HG03196 (cell line): Measurements from ENCODE around the gene YWHAB.
"Not testable (repeated sequence)": the region's sequence is repeated elsewhere in the genome, so short reads cannot be mapped to it uniquely, and the experiment has no call there.

Source experiments
- ATAC-seq: cut with Tn5 transposase; IDR thresholded peaks from one replicate; pipeline ENCODE4 v1.9.1; 2021; ENCODE audit not compliant: unreplicated experiment

Gene YWHAB

DNA sequence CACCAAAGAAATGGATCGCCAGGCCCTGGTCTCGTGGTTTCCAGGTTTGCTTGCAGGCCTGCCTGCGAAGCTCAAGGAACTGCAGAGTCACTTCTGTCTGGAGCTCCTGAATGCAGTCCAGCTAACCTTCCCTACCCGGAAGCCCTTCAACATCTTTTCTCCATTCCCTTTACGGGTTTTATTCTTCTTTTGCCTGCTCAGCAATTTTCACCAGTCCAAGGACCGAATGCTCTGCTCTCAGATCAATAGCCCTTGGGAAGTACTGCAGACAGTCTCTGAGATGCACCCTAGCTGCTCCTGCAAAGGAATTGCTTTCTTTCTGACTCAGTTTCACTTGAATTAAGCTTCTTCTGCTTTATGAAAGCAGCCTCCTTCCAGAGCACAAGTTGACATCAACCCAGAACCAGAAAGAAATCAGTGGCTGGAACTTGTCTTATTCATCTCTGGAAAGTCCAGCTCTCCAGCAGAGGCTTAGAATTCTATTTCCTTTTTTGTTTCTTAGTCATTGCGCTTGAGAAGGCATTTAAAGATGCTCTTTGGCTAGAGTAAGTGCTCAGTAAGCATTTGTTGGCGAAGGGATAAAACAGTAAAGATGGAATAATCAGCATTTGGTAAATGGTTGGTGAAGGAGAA, 18.7 kb upstream of the YWHAB start:
- no peak for ATAC-seq

DNA sequence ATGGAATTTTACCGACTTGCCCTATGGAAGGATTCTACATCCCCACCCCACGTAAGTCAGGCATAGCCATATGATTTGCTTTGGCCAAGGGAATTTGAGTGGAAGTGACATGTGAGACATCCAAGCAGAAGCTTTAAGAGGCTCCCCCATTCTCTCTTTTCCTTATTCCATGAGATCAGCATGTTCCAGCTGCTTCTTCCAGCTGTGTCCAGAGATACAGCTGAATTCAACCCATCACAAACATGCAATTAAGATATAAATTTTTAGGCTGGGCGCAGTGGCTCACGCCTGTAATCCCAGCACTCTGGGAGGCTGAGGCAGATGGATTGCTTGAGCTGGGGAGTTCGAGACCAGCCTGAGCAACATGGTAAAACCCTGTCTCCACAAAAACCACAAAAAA, 16.0 kb upstream of the YWHAB start:
- no peak for ATAC-seq

DNA sequence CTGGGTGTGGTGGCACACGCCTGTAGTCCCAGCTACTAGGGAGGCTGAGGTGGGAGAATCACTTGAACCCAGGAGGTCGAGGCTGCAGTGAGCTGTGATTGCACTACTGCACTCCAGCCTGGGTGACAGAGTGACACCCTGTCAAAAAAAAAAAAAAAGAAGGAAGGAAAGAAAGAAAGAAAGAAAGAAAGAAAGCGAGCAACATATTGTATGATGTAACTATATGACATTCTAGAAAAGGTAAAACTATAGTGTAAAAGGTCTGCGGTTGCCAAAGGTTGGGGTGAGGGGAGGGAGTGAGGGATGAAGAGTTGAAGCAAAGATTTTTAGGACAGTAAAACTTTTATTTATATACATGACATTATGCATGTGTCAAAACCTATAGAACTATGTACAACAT, 3.1 kb upstream of the YWHAB start:
- not testable (repeated sequence) for ATAC-seq

DNA sequence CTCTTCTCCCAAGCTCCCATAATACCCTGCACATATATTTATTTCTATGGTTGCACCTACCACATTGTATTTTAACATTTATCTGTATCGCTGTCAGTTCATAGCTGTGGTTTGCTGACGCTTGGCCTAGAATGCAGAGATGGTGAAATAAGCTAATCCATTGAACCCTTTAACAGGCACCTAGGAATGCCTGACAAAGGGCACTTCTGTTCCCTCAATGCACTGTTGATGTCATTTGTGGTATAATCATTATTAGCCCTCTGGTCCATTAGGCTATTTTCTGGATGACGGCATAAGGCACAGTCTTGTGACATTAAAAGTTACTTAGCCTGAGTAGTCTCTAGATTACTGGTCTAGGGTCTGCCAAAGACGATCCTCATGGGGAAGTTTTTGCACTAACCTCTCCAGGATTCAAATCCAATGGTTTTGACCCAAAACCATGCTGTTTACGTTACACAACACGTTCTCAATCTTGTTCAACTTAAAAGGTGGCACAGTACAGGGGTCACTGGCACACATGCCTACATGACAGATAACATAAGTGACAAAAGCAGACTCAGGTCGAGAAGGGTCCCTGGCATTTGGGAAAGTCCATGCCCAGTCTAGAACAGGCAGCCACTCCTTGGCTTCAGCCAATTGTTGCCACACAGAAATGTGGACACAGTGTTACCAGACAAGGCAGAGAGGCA, 2.1 kb upstream of the YWHAB start:
- ATAC-seq = no peak

DNA sequence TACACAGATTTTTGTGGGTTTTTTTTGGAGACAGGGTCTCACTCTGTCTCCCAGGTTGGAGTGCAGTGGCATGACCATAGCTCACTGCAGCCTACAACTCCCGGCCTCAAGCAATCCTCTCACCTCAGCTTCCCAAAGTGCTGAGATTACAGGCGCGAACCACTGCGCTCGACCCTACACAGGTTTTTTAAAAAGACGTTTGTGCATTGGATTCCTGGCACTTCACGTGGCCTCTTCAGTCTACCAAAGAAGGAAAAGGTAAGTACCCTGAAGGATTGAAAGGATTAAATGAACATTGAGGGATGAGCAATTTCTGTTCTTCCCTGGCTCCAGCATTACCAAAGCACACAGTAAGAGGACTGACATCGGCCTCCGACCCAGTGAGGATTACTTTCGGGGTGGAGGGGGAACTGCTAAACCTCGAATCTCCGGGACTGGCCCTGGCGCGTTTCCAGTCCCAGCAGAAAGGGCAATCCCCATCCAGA, 556 bp upstream of the YWHAB start:
- no peak for ATAC-seq

DNA sequence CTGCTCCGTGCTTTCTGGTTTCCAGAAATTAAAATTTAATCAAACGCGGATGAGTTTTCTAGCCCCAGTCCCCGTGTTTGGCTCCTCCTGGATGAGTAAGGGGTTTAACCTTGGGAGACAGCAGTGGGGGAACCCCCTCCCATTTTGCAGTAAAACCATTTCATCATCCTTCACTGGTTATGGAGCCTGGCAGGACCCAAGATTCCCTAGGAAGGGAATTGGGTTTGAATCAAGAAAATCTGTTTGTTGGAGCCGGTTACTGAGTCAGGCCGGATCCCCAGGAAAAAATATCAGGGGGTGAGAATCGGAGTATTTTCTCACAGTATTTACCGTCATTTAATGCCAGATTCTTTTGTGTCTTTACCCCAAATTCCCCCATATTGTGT, 754 bp downstream of the YWHAB start:
- ATAC-seq = no peak

DNA sequence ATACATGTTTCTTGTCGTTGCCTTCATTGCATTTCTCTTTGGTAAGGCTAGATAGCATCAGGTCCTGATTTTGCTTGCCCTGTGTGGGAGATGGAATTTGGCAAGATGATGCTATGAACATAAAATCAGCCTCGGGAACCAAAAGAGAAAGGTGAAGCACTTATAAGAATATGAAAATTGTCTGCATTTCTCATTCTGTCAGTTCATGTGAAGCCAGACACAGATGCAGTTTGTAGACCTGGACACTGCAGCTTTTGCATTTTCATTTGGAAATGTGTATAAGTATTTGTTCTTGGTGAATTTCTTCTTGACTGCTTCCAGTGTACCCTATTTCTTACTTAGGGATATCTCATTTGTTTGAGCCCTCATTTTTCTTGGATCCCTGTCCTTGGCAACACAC, 1.3 kb downstream of the YWHAB start:
- no peak for ATAC-seq

DNA sequence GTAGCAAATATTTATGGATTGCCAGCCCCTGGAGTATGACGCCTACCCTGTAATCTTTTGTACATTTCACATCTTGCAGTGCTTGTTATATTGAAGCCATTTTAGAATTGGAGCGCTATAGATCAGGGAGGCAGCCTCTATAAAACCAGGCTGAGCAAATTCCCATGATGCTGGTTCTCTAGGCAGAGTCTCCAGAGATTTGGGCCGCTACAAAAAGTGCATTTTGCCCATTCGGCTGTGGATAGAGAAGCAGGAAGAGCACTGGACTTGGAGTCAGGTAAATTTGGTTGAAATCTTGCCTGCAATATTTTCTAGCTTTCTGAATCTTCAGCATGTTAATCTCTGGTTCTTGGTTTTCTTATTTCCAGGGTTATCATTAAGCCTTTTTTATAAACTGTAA, 2.0 kb downstream of the YWHAB start:
- no peak for ATAC-seq

DNA sequence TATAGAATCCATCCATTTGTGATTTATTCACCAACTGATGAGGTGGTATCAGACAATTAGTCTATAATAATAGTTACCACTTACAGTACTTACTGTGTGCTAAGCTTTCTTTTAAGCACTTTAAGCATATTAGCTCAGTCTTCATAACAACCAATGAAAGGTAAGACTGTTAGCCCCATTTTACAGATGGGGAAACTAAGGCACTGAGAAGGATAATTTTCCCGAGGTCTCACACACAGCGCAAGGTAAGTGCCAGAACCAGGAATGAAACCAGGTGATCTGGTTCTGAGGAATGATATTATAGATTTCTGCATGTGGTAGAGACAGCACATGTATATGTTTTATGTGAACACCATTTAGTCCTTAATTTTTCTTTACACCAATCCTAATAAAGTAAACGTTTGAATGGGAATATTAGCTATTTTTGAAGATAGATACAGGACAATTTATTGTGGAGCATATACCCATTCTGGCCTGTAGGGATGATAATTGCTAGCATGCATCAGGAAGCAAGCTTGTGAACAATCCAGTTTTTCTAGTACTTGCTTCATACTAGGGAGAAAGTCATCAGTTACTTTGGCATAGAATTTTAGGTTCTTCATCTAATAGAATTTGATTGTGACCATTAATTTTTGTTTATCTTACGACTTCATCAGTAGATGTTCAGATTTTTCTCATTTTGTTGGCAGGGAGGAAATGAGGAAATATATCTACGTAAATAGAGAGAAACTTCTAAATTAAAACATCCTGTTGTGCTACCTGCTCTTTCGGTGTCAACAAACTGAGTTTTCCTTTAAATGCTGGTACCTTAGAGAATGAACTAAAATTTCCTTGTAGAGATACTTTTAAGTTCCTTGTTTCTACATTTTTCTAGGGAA, 3.0 kb downstream of the YWHAB start:
- no peak for ATAC-seq

DNA sequence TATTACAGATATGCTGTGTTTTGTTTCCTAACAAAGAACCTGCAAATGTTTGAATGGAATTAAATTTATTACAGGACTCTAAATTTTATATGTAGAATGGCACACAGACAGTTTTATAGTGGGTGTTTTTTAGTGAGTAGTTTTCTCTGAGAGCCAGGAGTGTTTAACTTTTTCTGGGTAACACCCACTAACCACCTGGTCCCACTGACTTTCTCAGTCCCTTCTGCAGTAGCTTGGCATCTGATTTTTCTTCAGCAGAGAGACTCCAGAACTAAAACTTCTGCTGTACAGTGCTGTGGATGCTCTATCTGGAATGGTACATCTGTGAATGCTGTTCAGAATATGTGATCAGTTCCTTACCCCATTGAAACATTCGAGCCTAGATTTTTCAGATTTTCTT, 6.3 kb downstream of the YWHAB start:
- no peak for ATAC-seq

DNA sequence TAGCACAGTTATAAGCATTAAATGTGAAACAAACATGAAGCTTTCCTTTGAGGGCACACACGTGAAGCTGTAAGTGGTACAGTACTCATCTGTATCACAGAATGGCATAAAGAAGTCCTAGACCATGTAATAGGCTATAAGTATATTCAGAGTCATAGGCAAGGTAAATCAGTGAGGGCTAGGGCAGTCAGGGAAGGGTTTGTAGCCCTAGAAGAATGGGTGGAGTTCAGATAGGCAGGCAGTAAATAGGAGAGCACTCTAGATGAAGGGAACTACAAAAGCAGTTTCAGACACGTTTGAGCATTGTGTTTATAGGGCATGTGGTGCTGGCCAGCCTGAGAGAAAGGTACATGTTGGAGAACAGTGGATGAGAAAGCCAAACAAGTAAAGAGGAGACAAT, 9.5 kb downstream of the YWHAB start:
- ATAC-seq = no peak

DNA sequence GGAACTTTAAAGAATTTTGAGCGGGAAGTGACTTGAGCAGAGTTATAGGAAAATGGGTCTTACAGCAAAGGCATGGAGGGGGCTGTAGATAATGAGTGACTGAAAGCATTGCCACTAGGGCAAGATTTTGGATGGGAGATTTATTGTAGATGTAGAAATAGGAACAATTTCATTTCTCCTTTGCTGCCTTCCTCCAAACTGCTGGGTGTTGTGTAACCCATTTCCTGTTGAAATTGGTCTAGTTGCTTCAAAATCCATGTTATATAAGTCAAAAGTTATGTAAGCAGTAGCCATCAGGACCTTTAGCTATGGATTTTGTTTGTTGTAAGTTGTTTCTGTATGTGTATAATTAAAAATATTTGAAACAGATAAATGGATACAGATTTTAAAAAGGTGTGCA, 11.1 kb downstream of the YWHAB start:
- ATAC-seq = no peak

DNA sequence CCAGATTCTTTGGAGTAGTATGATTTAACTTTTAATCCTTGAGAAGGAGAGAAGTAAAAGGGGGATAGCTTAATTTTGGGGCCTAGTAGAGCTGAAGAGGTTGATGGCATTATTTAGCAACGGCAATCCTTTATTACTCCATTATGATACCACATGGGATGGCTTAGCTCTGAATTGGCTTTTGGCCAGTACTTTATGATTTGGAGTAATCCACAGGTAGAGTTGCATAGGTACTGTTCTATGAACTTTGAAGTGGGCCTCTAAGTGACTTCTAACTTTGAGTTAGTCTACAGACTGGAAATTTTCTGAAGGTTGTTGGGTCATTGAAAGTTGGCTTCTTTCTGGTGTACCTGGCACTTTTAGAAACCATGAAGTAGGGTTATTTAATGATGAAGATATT, 11.6 kb downstream of the YWHAB start:
- ATAC-seq = no peak

DNA sequence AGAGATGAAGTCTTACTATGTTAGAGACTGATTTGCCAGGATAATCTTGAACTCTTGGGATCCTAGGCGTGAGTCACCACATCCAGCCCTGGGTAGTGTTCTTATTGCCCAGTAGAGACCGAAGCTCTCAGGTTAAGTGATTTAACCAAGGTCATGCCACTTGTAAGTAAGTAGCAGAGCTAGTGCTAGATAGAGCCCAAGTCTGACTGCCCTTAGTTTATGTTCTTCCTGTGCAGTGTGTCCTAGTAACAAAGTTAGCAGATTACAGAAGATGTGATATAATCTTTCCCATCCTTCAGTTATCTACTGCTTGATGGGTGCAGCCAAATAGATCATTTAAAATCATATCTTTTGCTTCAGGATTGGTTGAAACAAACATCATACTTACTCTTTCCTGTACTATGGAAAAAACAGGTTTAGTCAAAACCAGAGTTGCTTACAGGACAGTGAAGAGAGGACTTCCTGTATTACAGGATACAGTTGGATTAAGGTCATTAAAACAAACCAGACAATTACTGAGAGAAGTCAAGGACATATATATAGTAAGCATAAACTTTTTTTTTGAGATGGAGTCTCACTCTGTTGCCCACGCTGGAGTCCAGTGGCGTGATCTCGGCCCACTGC, 14.8 kb downstream of the YWHAB start:
- no peak for ATAC-seq

DNA sequence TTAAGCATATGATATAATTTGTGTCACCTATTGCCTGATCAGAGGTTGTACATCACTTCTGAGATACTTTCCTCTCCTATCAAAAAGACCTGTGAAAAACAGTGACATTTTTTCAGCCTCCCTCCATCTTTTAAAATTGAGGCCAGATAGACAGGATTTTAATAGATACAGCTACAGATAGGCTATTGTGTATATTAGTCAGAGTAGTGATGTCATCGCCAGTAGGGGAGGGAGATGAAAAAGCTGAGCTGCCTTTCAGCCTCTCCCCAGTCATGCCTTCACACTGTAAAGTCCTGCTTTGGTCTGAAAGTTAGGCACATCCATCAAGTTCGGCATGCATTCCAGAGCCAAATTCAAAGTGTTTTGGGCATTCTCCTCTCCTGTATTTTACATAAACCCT, 16.5 kb downstream of the YWHAB start:
- no peak for ATAC-seq

DNA sequence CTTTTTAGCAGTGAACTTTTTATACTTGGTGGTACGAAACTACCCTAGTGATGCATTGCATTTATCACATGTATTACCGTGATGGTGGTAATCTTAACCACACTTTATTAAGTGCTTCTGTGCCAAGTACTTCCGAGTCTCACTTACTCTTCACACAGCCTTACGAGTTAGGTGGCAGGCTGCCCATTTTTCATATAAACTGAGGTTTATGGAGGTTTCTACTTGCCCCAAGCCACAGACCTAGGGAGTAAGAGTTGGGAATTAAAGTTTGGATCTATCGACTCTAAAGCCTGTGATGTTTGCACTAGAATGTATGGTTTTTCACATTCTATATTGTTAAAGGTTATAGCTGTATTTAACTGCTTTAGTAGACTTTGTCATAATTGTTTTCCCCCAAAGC, 18.9 kb downstream of the YWHAB start:
- no peak for ATAC-seq

DNA sequence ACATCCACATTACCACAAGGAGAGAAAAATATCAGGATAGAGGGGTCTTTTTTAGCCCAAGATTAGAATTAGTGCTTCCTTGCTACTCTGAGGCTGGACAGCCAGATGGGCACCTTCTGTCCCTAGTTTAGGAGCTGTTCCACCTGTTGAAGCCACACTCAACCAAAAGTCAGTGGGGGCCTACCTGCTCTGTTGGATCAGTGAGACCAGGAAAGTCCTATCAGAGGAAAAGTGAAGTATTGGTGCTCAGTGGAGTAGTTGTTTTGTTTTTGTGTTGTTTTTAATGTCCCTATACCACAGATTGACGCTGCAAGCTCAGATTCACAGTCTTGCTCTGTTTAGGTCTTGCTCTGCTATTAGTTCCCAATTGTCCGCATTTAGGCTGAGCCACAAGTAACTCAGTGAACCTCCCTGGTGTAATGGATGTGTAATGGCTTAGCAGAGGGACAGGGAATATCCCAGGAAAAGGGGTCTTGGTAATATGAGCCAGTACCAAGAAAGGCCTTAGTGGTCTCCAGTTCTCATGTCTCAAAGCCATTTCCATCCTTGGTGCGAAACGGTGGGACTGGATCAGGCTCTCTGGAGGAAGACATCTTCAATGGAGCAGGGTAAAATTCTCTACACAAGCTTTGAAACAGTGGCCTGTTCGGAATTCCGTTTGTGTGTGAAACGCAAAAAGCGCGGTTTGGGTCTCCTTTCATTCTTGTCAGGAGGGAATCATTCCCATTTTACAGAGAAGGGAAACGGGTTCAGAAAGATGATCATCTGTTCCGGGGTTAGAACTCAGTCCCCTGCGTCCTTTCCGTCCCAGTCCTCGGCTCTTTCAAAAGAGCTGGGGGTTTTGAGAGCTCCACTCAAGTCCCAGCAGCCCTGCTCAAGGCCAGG, 23.7 kb downstream of the YWHAB start:
- ATAC-seq = no peak

DNA sequence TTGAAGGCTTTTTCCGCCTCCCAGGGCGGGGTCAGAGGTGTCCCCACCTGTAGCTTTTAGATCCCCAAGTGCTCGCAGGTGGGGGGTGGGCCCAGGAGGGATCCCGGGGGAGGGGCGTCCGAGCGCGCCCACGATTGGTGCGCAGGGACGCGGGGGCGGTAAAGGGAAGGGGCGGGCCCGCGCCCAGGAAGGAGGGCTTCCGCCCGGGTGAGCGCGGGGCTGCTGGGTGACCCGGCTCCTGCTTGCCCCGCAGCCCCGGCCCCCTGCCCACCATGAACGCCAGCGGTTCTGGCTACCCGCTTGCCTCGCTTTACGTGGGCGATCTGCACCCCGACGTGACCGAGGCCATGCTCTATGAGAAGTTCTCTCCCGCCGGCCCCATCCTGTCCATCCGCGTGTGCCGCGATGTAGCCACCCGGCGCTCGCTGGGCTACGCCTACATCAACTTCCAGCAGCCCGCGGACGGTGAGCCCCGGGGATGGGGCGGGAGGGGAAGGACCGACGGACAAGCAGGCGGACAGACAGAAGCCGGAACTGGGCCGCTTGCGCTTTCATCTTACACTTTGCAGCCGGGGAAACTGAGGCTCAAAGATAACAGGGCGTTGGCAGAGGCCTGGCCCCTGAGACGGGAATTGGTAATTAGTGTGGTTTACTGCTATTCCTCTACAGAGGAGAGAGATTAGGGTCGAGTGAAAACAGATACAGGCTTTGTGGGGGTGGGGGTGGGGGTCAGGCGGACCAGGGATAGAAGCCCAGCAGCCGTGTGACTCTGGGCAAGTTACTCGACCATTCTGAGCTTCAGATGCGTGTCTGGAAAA, 24.6 kb downstream of the YWHAB start, which contains the start of gene PABPC1L:
PABPC1L (plus strand) TSS at position 189 of the 818 bp plus-strand sequence; CDS start at position 273, 84 bp downstream.
- peak; percentile 63 for ATAC-seq

DNA sequence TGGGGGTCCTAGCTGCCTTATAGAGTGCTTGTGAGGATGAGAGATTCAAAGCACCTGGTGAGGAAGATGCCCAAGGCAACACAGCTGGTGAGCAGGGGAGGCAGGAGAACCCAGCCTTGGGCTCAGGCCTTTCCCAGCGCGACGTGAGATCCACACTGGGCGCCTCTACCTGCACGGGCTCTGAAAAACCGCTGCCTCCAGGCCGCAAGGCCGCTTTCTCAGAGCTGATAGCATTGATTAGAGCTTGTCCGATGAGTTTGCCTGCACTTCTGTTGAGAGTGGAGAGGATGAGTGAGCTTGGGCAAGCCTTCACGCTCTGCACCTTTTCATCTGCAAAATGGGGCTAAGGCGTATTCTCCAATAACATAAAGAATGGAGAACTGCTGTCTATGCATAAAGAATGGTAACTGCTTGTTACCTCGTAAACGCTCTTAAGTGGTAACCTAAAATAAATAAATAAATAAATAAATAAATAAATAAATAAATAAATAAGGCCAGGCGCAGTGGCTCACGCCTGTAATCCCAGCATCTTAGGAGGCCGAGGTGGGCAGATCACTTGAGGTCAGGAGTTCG, 25.3 kb downstream of the YWHAB start:
- ATAC-seq = no peak
